Panc1 (cell line): Measurements from ENCODE around the gene AGBL1. TPM values are rescaled to one million over a fixed set of nuclear protein-coding genes. Genes with fewer than 3 reads are reported as not detected.

Source experiments
- ATAC-seq: fragments of 200-7000 bp; cut with Tn5 transposase; 2 replicates; pipeline ENCODE4 v1.9.1; 2020; ENCODE audit warnings: mild to moderate bottlenecking, moderate library complexity
- BruUV-seq: library from RNA; stranded (reverse); fragments of 400-500 nt; replicated peaks from 2 replicates; lab custom pipeline; 2021; lab: Mats Ljungman, UMichigan
- CTCF ChIA-PET: fragments of 300-600 bp; sonication (Branson Sonifier 250); formaldehyde crosslinking; loops from one replicate; lab custom pipeline; 2022; ENCODE audit warnings: antibody characterized with exemption; lab: Charles Lee
- POLR2A ChIA-PET: fragments of 300-600 bp; sonication (Branson Sonifier 250); formaldehyde crosslinking; loops from one replicate; lab custom pipeline; 2022; ENCODE audit warnings: antibody characterized with exemption; lab: Charles Lee
- DNase-seq: peaks from one replicate; pipeline ENCODE4 v3.0.0-alpha.2; 2010; ENCODE audit warnings: low read depth, low spot score
- H3K27ac ChIP-seq: 2 replicates; pipeline ENCODE4 v1.5.1; 2011; ENCODE audit warnings: mild to moderate bottlenecking, low read length, inconsistent platforms
- H3K27me3 ChIP-seq: fragments of 200-500 bp; sonication (Bioruptor generic); 2 replicates; pipeline ENCODE4 v1.6.0; 2014; ENCODE audit warnings: low read length, inconsistent platforms; ENCODE audit not compliant: control insufficient read depth, insufficient read depth
- H3K36me3 ChIP-seq: fragments of 200-500 bp; sonication (Bioruptor generic); 2 replicates; pipeline ENCODE4 v1.5.1; 2014; ENCODE audit warnings: inconsistent platforms, mild to moderate bottlenecking, low read length, moderate library complexity; ENCODE audit not compliant: control insufficient read depth, insufficient read depth
- H3K4me1 ChIP-seq: 2 replicates; pipeline ENCODE4 v1.5.1; 2011; ENCODE audit warnings: inconsistent platforms, mild to moderate bottlenecking, low read length, moderate library complexity; ENCODE audit not compliant: control insufficient read depth, insufficient read depth
- H3K4me3 ChIP-seq, 2 experiments: 2 replicates each; pipeline ENCODE4 v1.5.1; 2011 to 2012; ENCODE audit warnings: low read depth in 2 of 2, low read length in 2 of 2, mild to moderate bottlenecking in 2 of 2, inconsistent platforms in 1 of 2, moderate library complexity in 1 of 2
- H3K9me3 ChIP-seq: fragments of 200-500 bp; sonication (Bioruptor generic); 2 replicates; pipeline ENCODE4 v1.5.1; 2014; ENCODE audit warnings: low read depth, mild to moderate bottlenecking, inconsistent platforms, low read length, moderate library complexity; ENCODE audit not compliant: control insufficient read depth, insufficient read depth
- POLR2AphosphoS5 ChIP-seq: IDR thresholded peaks from 2 replicates; pipeline ENCODE4 v1.6.1; 2012; ENCODE audit warnings: mild to moderate bottlenecking, low read depth, low read length, moderate library complexity
- SIN3A ChIP-seq: IDR thresholded peaks from 2 replicates; pipeline ENCODE4 v1.6.1; 2012; ENCODE audit warnings: low read depth, mild to moderate bottlenecking, low read length, moderate library complexity, borderline replicate concordance; ENCODE audit not compliant: insufficient read depth
- TCF7L2 ChIP-seq: IDR thresholded peaks from 2 replicates; pipeline ENCODE4 v1.6.1; 2011; ENCODE audit warnings: mild to moderate bottlenecking, low read depth, low read length, inconsistent platforms
- in situ Hi-C: cut with HindIII; loops from 2 replicates; pipeline ENCODE4 v1.10.0; 2016; ENCODE audit warnings: low sequenced_read_pairs, low pct_unique_long_range_greater_than_20kb
- intact Hi-C: fragments of 100-400 bp; cut with micrococcal nuclease; formaldehyde crosslinking; loops from one replicate; pipeline ENCODE4 v1.10.0; 2022; ENCODE audit not compliant: unreplicated experiment
- total RNA-seq: library from RNA; stranded (reverse); gene quantifications from one replicate; pipeline ENCODE4 v1.2.1, GENCODE V29; 2021; ENCODE audit not compliant: unreplicated experiment
- TF ChIP-seq, protein P1 (sequence below), 2 experiments: IDR thresholded peaks; 2 replicates each; pipeline ENCODE4 v1.6.1; 2011 to 2012; ENCODE audit warnings: low read depth in 2 of 2, control low read depth in 1 of 2, low read length in 1 of 2, mild to moderate bottlenecking in 1 of 2, moderate library complexity in 1 of 2; ENCODE audit not compliant: insufficient read depth in 1 of 2
- TF ChIP-seq, protein P2 (sequence below): fragments of 450-650 bp; IDR thresholded peaks from 2 replicates; pipeline ENCODE4 v1.5.1; 2017; ENCODE audit warnings: mild to moderate bottlenecking

Gene AGBL1
- total RNA-seq, 1 experiment from 2014 or later = not detected

DNA sequence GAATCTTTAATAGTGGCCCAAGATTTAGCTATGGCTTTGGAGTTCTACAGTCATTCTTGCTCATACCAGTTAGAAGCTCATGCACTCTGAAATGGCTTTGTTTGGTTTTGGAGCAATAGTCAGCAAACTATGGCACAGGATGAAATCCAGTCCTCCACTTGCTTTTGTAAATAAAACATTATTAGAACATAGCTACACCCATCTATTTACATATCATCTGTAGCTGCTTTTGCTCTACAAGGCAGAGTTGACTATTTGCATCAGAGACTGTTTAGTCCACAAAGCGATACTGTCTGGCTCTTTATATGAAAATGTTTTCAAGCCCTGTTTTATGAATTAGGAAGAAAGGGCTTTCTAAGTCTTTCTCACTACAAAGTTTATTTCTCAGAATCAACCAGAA is 716.9 kb downstream of the AGBL1 start:
- Histone ChIP-seq H3K36me3 (no peaks in the 10 kb centered on the region), H3K4me1 (no peaks in the 10 kb centered on the region), H3K27me3 (no peaks in the 10 kb centered on the region), H3K4me3 (no peak overlapping the region), H3K27ac (no peak overlapping the region), H3K9me3 (no peaks in the 10 kb centered on the region)
- ChIA-PET POLR2A (no interaction called here), CTCF (no interaction called here)
- in situ Hi-C loops (no loop called here), intact Hi-C loops (no loop called here)
- no TSS peak for BruUV-seq
- TF ChIP-seq, protein P1, sequence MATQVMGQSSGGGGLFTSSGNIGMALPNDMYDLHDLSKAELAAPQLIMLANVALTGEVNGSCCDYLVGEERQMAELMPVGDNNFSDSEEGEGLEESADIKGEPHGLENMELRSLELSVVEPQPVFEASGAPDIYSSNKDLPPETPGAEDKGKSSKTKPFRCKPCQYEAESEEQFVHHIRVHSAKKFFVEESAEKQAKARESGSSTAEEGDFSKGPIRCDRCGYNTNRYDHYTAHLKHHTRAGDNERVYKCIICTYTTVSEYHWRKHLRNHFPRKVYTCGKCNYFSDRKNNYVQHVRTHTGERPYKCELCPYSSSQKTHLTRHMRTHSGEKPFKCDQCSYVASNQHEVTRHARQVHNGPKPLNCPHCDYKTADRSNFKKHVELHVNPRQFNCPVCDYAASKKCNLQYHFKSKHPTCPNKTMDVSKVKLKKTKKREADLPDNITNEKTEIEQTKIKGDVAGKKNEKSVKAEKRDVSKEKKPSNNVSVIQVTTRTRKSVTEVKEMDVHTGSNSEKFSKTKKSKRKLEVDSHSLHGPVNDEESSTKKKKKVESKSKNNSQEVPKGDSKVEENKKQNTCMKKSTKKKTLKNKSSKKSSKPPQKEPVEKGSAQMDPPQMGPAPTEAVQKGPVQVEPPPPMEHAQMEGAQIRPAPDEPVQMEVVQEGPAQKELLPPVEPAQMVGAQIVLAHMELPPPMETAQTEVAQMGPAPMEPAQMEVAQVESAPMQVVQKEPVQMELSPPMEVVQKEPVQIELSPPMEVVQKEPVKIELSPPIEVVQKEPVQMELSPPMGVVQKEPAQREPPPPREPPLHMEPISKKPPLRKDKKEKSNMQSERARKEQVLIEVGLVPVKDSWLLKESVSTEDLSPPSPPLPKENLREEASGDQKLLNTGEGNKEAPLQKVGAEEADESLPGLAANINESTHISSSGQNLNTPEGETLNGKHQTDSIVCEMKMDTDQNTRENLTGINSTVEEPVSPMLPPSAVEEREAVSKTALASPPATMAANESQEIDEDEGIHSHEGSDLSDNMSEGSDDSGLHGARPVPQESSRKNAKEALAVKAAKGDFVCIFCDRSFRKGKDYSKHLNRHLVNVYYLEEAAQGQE (IDR thresholded peaks at IDR 0.05; ENCODE audit: insufficient read depth in 1 of 2, low read depth in 2 of 2, low read length in 1 of 2) = no peak
- TF ChIP-seq, protein P2, sequence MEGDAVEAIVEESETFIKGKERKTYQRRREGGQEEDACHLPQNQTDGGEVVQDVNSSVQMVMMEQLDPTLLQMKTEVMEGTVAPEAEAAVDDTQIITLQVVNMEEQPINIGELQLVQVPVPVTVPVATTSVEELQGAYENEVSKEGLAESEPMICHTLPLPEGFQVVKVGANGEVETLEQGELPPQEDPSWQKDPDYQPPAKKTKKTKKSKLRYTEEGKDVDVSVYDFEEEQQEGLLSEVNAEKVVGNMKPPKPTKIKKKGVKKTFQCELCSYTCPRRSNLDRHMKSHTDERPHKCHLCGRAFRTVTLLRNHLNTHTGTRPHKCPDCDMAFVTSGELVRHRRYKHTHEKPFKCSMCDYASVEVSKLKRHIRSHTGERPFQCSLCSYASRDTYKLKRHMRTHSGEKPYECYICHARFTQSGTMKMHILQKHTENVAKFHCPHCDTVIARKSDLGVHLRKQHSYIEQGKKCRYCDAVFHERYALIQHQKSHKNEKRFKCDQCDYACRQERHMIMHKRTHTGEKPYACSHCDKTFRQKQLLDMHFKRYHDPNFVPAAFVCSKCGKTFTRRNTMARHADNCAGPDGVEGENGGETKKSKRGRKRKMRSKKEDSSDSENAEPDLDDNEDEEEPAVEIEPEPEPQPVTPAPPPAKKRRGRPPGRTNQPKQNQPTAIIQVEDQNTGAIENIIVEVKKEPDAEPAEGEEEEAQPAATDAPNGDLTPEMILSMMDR = no peak
- TF ChIP-seq SIN3A = no peak
- ATAC-seq (no peak), DNase-seq (no peak)

DNA sequence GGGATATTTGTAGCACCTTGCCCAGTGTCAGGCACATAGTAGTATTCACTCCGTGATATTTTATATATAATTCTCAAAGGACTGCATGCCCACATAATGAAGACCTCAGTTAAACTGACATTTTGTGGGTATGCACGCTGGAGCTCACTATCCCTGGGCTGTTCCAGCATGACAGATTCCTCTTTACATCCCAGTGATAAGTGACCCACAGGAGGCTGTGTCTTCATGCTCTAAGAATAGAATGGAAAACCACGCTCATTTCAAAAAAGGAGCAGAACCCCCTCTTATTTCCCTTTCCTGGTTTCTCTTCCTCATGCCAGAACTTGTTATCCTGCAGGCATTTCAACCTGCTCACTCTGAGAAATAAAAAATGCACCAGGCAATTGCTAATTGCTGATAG is 717.5 kb downstream of the AGBL1 start:
- Histone ChIP-seq H3K9me3 (no peaks in the 10 kb centered on the region), H3K4me3 (no peak overlapping the region), H3K27me3 (no peaks in the 10 kb centered on the region), H3K36me3 (no peaks in the 10 kb centered on the region), H3K4me1 (no peaks in the 10 kb centered on the region), H3K27ac (no peak overlapping the region)
- ATAC-seq = no peak
- in situ Hi-C loops (no loop called here), intact Hi-C loops (no loop called here)
- ChIA-PET CTCF (no interaction called here), POLR2A (no interaction called here)
- TF ChIP-seq, protein P2 = no peak
- TF ChIP-seq SIN3A (no peak), TCF7L2 (no peak), POLR2AphosphoS5 (no peak)
- TF ChIP-seq, protein P1 (IDR thresholded peaks at IDR 0.05; ENCODE audit: insufficient read depth in 1 of 2, low read depth in 2 of 2, low read length in 1 of 2) = no peak
- no peak for DNase-seq
- BruUV-seq = no TSS peak
